LNCaP clone FGC (cell line): ENCODE results near the gene APBB2.
"Not testable (repeated sequence)": the region's sequence is repeated elsewhere in the genome, so short reads cannot be mapped to it uniquely, and the experiment has no call there.

Source experiments
- DNase-seq: peaks from one replicate; pipeline ENCODE4 v3.0.0-alpha.2; 2011; ENCODE audit warnings: low read depth
- H3K4me3 ChIP-seq: 2 replicates; pipeline ENCODE4 v1.5.1; 2011; ENCODE audit warnings: mild to moderate bottlenecking, low read depth, low read length, control low read depth
- TF ChIP-seq, protein P1 (sequence below): IDR thresholded peaks from 2 replicates; pipeline ENCODE4 v1.5.1; 2012; ENCODE audit warnings: mild to moderate bottlenecking; ENCODE audit not compliant: control insufficient read depth, insufficient read depth; ENCODE audit errors: extremely low read depth

APBB2 gene

DNA sequence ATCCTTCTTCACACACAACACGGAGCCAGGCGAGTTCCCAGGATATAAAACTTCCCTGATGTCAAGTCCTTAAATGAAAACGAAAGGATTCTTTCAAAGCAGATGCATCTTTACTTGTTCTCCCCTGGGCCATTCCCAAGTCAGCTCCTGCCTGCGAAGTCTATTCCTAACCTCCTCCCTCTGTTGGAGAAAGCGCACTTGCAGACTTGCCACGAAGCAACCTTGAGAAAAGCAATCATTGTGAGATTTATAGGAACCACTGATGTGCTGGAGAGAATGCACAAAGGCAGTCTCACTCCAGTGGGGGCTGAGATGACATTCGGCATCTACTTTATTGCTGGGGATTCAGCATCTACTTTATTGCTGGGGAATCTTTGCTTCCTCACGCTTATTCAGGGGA, 308.9 kb downstream of the APBB2 start:
- TF ChIP-seq, protein P1, sequence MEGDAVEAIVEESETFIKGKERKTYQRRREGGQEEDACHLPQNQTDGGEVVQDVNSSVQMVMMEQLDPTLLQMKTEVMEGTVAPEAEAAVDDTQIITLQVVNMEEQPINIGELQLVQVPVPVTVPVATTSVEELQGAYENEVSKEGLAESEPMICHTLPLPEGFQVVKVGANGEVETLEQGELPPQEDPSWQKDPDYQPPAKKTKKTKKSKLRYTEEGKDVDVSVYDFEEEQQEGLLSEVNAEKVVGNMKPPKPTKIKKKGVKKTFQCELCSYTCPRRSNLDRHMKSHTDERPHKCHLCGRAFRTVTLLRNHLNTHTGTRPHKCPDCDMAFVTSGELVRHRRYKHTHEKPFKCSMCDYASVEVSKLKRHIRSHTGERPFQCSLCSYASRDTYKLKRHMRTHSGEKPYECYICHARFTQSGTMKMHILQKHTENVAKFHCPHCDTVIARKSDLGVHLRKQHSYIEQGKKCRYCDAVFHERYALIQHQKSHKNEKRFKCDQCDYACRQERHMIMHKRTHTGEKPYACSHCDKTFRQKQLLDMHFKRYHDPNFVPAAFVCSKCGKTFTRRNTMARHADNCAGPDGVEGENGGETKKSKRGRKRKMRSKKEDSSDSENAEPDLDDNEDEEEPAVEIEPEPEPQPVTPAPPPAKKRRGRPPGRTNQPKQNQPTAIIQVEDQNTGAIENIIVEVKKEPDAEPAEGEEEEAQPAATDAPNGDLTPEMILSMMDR: no peak
- H3K4me3 ChIP-seq: no peak overlapping the region
- DNase-seq: no peak

DNA sequence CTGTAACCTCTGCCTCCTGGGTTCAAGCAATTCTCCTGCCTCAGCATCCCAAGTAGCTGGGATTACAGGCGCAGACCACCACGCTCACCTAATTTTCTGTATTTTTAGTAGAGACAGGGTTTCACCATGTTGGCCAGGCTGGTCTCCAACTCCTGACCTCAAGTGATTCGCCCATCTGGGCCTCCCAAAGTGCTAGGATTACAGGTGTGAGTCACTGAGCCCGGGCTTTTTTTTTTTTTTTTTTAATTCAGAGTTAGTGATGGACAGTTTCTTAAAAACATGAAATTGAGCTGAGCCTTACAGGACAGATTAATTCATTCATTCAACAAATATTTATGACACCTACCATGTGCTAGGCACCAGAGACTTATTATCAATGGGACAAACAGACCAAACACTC, 313.8 kb downstream of the APBB2 start:
- not testable (repeated sequence) for H3K4me3 ChIP-seq, DNase-seq

GRCh38 chr4:40897557-40898203, 316.7 kb downstream of the APBB2 start:
- no peak for DNase-seq
- TF ChIP-seq, protein P1: peak; percentile 81
- H3K4me3 ChIP-seq: no peak overlapping the region

- H3K4me3 ChIP-seq: no peak overlapping the region
- no peak for DNase-seq
- TF ChIP-seq, protein P1: no peak
These were observed 323.6 kb downstream of the APBB2 start for GRCh38 chr4:40890764-40891163.

DNA sequence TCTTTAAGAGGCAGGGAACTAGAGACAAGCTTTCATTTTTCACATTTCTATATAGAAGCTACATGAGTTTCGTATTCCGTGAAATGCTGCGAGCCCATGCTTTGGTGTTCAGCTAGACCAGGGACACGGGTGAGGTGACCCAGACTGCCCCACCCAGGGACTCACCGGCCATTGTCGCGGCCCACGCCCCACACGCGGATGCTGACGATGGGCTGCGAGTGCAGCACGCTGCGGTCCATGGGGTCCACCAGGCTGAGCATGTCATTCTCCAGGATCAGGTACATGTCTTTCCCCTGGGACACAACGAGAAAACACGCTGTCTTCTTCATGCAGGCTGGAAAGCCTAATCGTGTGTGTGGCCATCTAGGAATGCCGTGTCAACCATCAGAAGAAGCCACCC, 324.1 kb downstream of the APBB2 start:
- no peak for DNase-seq
- TF ChIP-seq, protein P1: no peak
- H3K4me3 ChIP-seq: no peak overlapping the region

DNA sequence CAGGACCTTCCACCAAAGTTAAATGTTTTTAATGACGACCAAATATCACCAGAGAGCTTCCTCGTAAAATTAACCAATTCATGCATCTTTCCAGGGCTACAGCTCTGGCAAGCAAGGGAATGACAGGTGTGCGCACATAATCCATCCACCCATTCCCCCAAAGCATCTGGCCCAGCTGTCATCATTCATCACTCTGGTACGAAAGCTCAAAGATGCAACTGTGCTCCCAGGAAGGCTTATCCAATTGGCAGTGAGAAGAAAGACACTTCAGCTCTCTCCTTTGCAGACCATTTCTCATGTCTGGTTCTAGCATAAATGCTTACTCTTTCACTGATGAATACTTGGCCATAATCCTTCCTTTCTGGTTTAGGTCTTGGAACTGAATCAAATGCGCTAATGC, 325.4 kb downstream of the APBB2 start:
- H3K4me3 ChIP-seq: no peak overlapping the region
- TF ChIP-seq, protein P1: no peak
- DNase-seq: no peak

- H3K4me3 ChIP-seq: no peak overlapping the region
- TF ChIP-seq, protein P1: no peak
- DNase-seq: no peak
These were observed 326.6 kb downstream of the APBB2 start for GRCh38 chr4:40887764-40888131.
